OCI-LY7 (cell line): ENCODE results near the gene HES1. TPM values are rescaled to one million over a fixed set of nuclear protein-coding genes. Genes with fewer than 3 reads are reported as not detected.
A peak's percentile ranks its signal among the peaks of the same experiment; 100 is the strongest.

Experiments used
- Bru-seq: library from RNA; stranded (reverse); fragments of 400-500 nt; gene quantifications from one replicate; lab custom pipeline; 2021; lab: Mats Ljungman, UMichigan
- BruChase-seq, 2 experiments: library from RNA; stranded (reverse); fragments of 400-500 nt; gene quantifications; one replicate each; lab custom pipeline; 2021; lab: Mats Ljungman, UMichigan
- BruUV-seq: library from RNA; stranded (reverse); fragments of 400-500 nt; replicated peaks from 2 replicates; lab custom pipeline; 2021; lab: Mats Ljungman, UMichigan
- CTCF ChIA-PET: fragments of 300-600 bp; sonication (Branson Sonifier 250); formaldehyde crosslinking; loops from one replicate; lab custom pipeline; 2022; ENCODE audit warnings: antibody characterized with exemption; ENCODE audit not compliant: unreplicated experiment; lab: Charles Lee
- POLR2A ChIA-PET: fragments of 300-600 bp; sonication (Branson Sonifier 250); formaldehyde crosslinking; loops from one replicate; lab custom pipeline; 2022; ENCODE audit warnings: antibody characterized with exemption; lab: Charles Lee
- DNase-seq: peaks from one replicate; pipeline ENCODE4 v3.0.0-alpha.2; 2015; ENCODE audit warnings: low spot score
- H2AFZ ChIP-seq: fragments of 200-600 bp; sonication (generic), shearing (Covaris generic); 2 replicates; pipeline ENCODE4 v1.6.1; 2014; ENCODE audit warnings: mild to moderate bottlenecking, antibody characterized with exemption, low read length, moderate library complexity
- H3K27ac ChIP-seq: fragments of 200-600 bp; sonication (generic); 2 replicates; pipeline ENCODE4 v1.5.1; 2014; ENCODE audit warnings: mixed run types, low read depth, mild to moderate bottlenecking, moderate library complexity, low read length, inconsistent platforms; ENCODE audit not compliant: poor library complexity, severe bottlenecking
- H3K36me3 ChIP-seq: fragments of 200-600 bp; sonication (generic); 2 replicates; pipeline ENCODE4 v1.6.1; 2014; ENCODE audit warnings: mild to moderate bottlenecking, antibody characterized with exemption, low read length, moderate library complexity, mixed read lengths; ENCODE audit not compliant: insufficient read depth
- H3K4me1 ChIP-seq: fragments of 200-600 bp; sonication (generic); 2 replicates; pipeline ENCODE4 v1.5.1; 2014; ENCODE audit warnings: mild to moderate bottlenecking, low read length; ENCODE audit not compliant: insufficient read depth, poor library complexity, severe bottlenecking
- H3K4me2 ChIP-seq: fragments of 200-600 bp; sonication (generic); 2 replicates; pipeline ENCODE4 v1.6.1; 2014; ENCODE audit warnings: mild to moderate bottlenecking, low read length
- H3K4me3 ChIP-seq: fragments of 200-600 bp; sonication (generic); 2 replicates; pipeline ENCODE4 v1.5.1; 2014; ENCODE audit warnings: mild to moderate bottlenecking, low read depth, low read length; ENCODE audit not compliant: poor library complexity, severe bottlenecking
- H3K79me2 ChIP-seq: fragments of 200-600 bp; sonication (generic); 2 replicates; pipeline ENCODE4 v1.6.1; 2016; ENCODE audit warnings: low read depth, mild to moderate bottlenecking, low read length, moderate library complexity, mixed read lengths; ENCODE audit not compliant: insufficient read depth
- H3K9me2 ChIP-seq: fragments of 200-600 bp; sonication (generic); 2 replicates; pipeline ENCODE4 v1.6.1; 2016; ENCODE audit warnings: mild to moderate bottlenecking, low read length, mixed read lengths; ENCODE audit not compliant: insufficient read depth
- H3K9me3 ChIP-seq: fragments of 200-600 bp; sonication (generic); 2 replicates; pipeline ENCODE4 v1.6.1; 2014; ENCODE audit warnings: mild to moderate bottlenecking, mixed run types, low read length, mixed read lengths
- H4K20me1 ChIP-seq: fragments of 200-600 bp; sonication (generic); 2 replicates; pipeline ENCODE4 v1.6.1; 2014; ENCODE audit warnings: mild to moderate bottlenecking, antibody characterized with exemption, low read length, moderate library complexity, mixed read lengths; ENCODE audit not compliant: insufficient read depth
- CTCF ChIP-seq: fragments of 200-600 bp; sonication (generic); conservative IDR thresholded peaks from 2 replicates; pipeline ENCODE4 v1.5.1; 2014; ENCODE audit warnings: mild to moderate bottlenecking, antibody characterized with exemption, low read length, moderate library complexity, mixed read lengths
- EZH2phosphoT487 ChIP-seq: fragments of 200-600 bp; sonication (generic); IDR thresholded peaks from 2 replicates; pipeline ENCODE4 v1.6.1; 2018; ENCODE audit warnings: low read depth, borderline replicate concordance, mild to moderate bottlenecking, mixed run types, antibody characterized with exemption, low read length, moderate library complexity, mixed read lengths
- intact Hi-C: fragments of 100-400 bp; cut with micrococcal nuclease; formaldehyde crosslinking; loops from one replicate; pipeline ENCODE4 v1.10.0; 2022; ENCODE audit not compliant: unreplicated experiment
- long read RNA-seq: library from polyadenylated mRNA; stranded (forward); transcript quantifications from one replicate; pipeline ENCODE4 v2.0.0, GENCODE V29; 2022
- total RNA-seq, 2 experiments: library from RNA; depleted of rRNA in 1 of 2; stranded (reverse); fragments of >200 nt in 1 of 2; shearing (Covaris generic) in 1 of 2; gene quantifications; 2 replicates each; pipeline ENCODE4 v1.2.3, GENCODE V29; 2014 to 2022

HES1 gene
- total RNA-seq (2014; rRNA removed; shearing (Covaris generic)) (0.72 and 1.1 TPM in 2 replicates), total RNA-seq (2022) (3.0 and 3.4 TPM in 2 replicates), Bru-seq, nascent RNA (percentile 42 among the genes with signal in this experiment), BruChase-seq, experiment 1, labeled RNA remaining after a 6-hour chase (percentile 38 among the genes with signal in this experiment), BruChase-seq, experiment 2, labeled RNA remaining after a 2-hour chase (percentile 44 among the genes with signal in this experiment)
- long read RNA-seq, transcript HES1-201 (4 exons, 1,578 nt) = major isoform, 7 of 10 reads
- long read RNA-seq, partial matches to known transcripts = 3 of 10 reads
- long read RNA-seq, other reads (novel, unspliced or antisense) = 0 of 10 reads

- POLR2A ChIA-PET = interaction anchor here (0.7 to 9.0 kb wide), 11 partner anchors 29 to 498 kb away, joined by 3 to 172 read pairs (median 4); no protein-coding TSS in a partner anchor
- DNase-seq = peak; percentile 94
- Histone ChIP-seq H4K20me1 (no peaks in the 10 kb centered on the region), H3K79me2 (peaks cover 12% of the 10 kb centered on the region; the same call in 1 of the 2 replicates), H3K9me2 (no peaks in the 10 kb centered on the region), H3K4me3 (peak within 1 kb of the TSS; percentile 84), H3K9me3 (no peaks in the 10 kb centered on the region), H3K36me3 (peaks cover 7% of the 10 kb centered on the region; the same call in 1 of the 2 replicates), H3K4me1 (peaks cover 63% of the 10 kb centered on the region), H3K4me2 (peak within 1 kb of the TSS; percentile 86), H2AFZ (peak within 1 kb of the TSS; percentile 81), H3K27ac (peak within 1 kb of the TSS; percentile 75)
- BruUV-seq = TSS peak; percentile 75
- CTCF ChIA-PET = interaction anchor here (0.6 to 1.3 kb wide), 2 partner anchors 51 to 557 kb away, joined by 3 to 4 read pairs; no protein-coding TSS in a partner anchor
- intact Hi-C loops = loop anchor here (1.0 to 5.0 kb wide), 7 partner anchors 32 to 469 kb away; no protein-coding TSS in a partner anchor
- no peak for TF ChIP-seq CTCF
- TF ChIP-seq EZH2phosphoT487 = no peak
Observed at GRCh38 chr3:194135806-194136518, at the start of gene HES1. TSS of gene HES1 (plus strand) at chr3:194136148. CDS start at chr3:194136381, 233 bp downstream.

GRCh38 chr3:194086388-194087075, 49.4 kb upstream of the HES1 start:
- Histone ChIP-seq H2AFZ (peak overlapping the region; percentile 7; the same call in 1 of the 2 replicates), H3K4me3 (no peak overlapping the region), H3K4me1 (peaks cover 62% of the 10 kb centered on the region), H3K4me2 (0 out of 2 replicates have a peak overlapping the region, but pooled peaks have one; percentile 7), H3K79me2 (no peaks in the 10 kb centered on the region), H3K27ac (no peak overlapping the region), H3K36me3 (no peaks in the 10 kb centered on the region), H3K9me2 (no peaks in the 10 kb centered on the region), H3K9me3 (no peaks in the 10 kb centered on the region), H4K20me1 (no peaks in the 10 kb centered on the region)
- intact Hi-C loops = no loop called here
- BruUV-seq = no TSS peak
- POLR2A ChIA-PET = interaction anchor here (1.1 to 6.4 kb wide), 4 partner anchors 10 to 15 kb away, joined by 3 to 141 read pairs (median 40); no protein-coding TSS in a partner anchor
- CTCF ChIA-PET = interaction anchor here (0.9 to 2.0 kb wide), 2 partner anchors 11 to 16 kb away, joined by 6 to 8 read pairs; no protein-coding TSS in a partner anchor
- DNase-seq = no peak
- TF ChIP-seq CTCF (no peak), EZH2phosphoT487 (no peak)
